HG03565 (cell line): ENCODE measurements around the gene ANKRD40.

Experiments used
- ATAC-seq: cut with Tn5 transposase; IDR thresholded peaks from one replicate; pipeline ENCODE4 v1.9.1; 2021; ENCODE audit warnings: mild to moderate bottlenecking, moderate library complexity; ENCODE audit not compliant: unreplicated experiment

ANKRD40 gene

GRCh38 chr17:50656509-50656908, 51.2 kb downstream of the ANKRD40 start:
- no peak for ATAC-seq

GRCh38 chr17:50653738-50654137, 54.0 kb downstream of the ANKRD40 start:
- ATAC-seq: no peak

- no peak for ATAC-seq
Measured at GRCh38 chr17:50651661-50652060, 56.1 kb downstream of the ANKRD40 start.

GRCh38 chr17:50649042-50649908, 58.4 kb downstream of the ANKRD40 start:
- ATAC-seq: no peak

GRCh38 chr17:50647187-50647586, 60.5 kb downstream of the ANKRD40 start:
- no peak for ATAC-seq

GRCh38 chr17:50645748-50646682, 61.7 kb downstream of the ANKRD40 start:
- ATAC-seq: no peak
